Measurements from ENCODE around the gene F2RL1. TPM values are rescaled to one million over a fixed set of nuclear protein-coding genes. Genes with fewer than 3 reads are reported as not detected.
A peak's percentile ranks its signal among the peaks of the same experiment; 100 is the strongest.

F2RL1 gene
- total RNA-seq, 4 donors from 2014 or later: 0.26 to 1.3 (median 0.85) TPM

DNA sequence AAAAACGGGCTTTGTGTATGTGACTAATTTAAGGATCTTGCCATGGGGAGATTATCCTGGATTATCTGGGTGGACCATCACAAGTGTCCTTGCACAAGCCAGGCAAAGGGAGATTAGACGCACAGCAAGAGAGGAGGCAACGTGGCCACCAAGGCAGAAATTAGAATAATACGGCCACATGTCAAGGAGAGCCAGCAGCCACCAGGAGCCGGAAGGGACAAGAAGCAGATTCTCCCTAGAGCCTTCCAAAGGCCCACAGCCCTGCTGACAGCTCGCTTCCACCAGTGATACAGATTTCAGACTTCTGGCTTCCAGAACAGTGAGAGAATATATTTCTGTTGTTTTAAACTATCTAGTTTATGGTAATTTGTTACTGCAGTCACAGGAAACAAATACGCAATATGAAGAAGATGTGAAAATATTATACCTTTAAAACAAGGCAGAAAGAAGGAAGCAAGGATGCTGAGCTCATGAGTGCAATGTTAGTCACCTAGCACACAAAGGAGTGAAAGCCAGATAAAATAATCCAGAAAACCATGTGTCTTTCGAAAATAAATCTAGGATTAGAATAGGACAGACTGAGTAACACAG is 28.7 kb upstream of the F2RL1 start:
- intact Hi-C loops (cut with DNase I): no loop called here
- H3K4me3 ChIP-seq: no peak overlapping the region
- H3K9me3 ChIP-seq: no peaks in the 10 kb centered on the region
- WGBS: 71% methylated on average over 8 of the region's 8 CpGs
- DNase-seq (ENCODE audit: extremely low spot score): no peak
- peaks cover 19 to 51% (median 31%) of the 10 kb centered on the region in 4 donors for H3K4me1 ChIP-seq
- H3K27me3 ChIP-seq: no peaks in the 10 kb centered on the region
- no peaks in the 10 kb centered on the region for H3K36me3 ChIP-seq
- TF ChIP-seq POLR2A (IDR thresholded peaks at IDR 0.05; ENCODE audit: low read depth) (no peak), POLR2AphosphoS5 (IDR thresholded peaks at IDR 0.05) (no peak), EP300 (IDR thresholded peaks at IDR 0.05) (no peak)
- TF ChIP-seq, protein P1, sequence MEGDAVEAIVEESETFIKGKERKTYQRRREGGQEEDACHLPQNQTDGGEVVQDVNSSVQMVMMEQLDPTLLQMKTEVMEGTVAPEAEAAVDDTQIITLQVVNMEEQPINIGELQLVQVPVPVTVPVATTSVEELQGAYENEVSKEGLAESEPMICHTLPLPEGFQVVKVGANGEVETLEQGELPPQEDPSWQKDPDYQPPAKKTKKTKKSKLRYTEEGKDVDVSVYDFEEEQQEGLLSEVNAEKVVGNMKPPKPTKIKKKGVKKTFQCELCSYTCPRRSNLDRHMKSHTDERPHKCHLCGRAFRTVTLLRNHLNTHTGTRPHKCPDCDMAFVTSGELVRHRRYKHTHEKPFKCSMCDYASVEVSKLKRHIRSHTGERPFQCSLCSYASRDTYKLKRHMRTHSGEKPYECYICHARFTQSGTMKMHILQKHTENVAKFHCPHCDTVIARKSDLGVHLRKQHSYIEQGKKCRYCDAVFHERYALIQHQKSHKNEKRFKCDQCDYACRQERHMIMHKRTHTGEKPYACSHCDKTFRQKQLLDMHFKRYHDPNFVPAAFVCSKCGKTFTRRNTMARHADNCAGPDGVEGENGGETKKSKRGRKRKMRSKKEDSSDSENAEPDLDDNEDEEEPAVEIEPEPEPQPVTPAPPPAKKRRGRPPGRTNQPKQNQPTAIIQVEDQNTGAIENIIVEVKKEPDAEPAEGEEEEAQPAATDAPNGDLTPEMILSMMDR (IDR thresholded peaks at IDR 0.05): no peak
- H3K27ac ChIP-seq (replicated peaks in 1 of 4): peak overlapping the region; percentile 39 to 63 (median 58)

DNA sequence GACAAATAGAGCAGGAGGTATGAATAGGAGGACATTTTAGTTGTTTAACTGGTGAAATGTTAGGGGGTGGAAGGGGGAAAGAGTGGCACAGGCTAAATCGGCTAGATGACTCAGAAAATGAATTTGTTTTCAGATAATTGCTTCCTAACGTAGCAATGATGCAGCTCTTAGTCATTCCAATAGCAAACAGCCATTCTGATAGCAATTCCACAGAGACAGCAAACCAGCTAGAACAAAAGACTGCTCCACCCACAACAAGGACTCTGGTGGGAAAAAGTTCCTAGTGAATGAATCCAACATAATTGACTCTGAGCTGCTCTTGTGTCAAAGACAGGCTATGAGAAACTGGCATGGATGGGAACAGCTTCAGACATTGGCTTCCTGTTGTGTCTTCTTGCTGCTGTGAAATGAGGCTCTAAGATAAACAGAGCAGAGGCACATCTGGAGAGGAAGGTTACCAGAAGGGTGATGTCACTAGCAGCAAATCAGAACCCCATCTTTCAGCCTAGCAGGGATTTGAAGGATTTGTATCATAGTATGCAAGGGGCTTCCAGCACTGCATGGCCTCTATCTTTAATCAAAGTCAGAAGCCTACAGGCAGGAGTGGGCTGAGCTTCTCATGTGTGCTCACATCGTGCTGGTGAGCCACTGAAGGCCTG is 28.1 kb upstream of the F2RL1 start:
- intact Hi-C loops (cut with DNase I): no loop called here
- 29% methylated on average over 3 of the region's 3 CpGs for WGBS
- Histone ChIP-seq H3K27ac (replicated peaks in 1 of 4) (peak overlapping the region; percentile 39 to 63 (median 60)), H3K4me1 (peaks cover 19 to 51% (median 31%) of the 10 kb centered on the region in 4 donors), H3K4me3 (no peak overlapping the region), H3K27me3 (no peaks in the 10 kb centered on the region), H3K9me3 (no peaks in the 10 kb centered on the region), H3K36me3 (no peaks in the 10 kb centered on the region)
- TF ChIP-seq EP300 (IDR thresholded peaks at IDR 0.05) (no peak), POLR2AphosphoS5 (IDR thresholded peaks at IDR 0.05) (peak; percentile 42 to 52), POLR2A (IDR thresholded peaks at IDR 0.05; ENCODE audit: low read depth) (no peak)
- TF ChIP-seq, protein P1 (IDR thresholded peaks at IDR 0.05): no peak
- no peak for DNase-seq (ENCODE audit: extremely low spot score)

GRCh38 chr5:76791461-76791860 is 27.4 kb upstream of the F2RL1 start:
- no peaks in the 10 kb centered on the region for H3K27me3 ChIP-seq
- H3K4me3 ChIP-seq: no peak overlapping the region
- TF ChIP-seq POLR2A (IDR thresholded peaks at IDR 0.05; ENCODE audit: low read depth) (no peak), POLR2AphosphoS5 (IDR thresholded peaks at IDR 0.05) (no peak), EP300 (IDR thresholded peaks at IDR 0.05) (no peak)
- TF ChIP-seq, protein P1 (IDR thresholded peaks at IDR 0.05): no peak
- no peak for DNase-seq (ENCODE audit: extremely low spot score)
- intact Hi-C loops (cut with DNase I): no loop called here
- H3K36me3 ChIP-seq: no peaks in the 10 kb centered on the region
- H3K9me3 ChIP-seq: no peaks in the 10 kb centered on the region
- WGBS: 86% methylated on average over 1 of the region's 1 CpG
- H3K4me1 ChIP-seq: peaks cover 19 to 50% (median 31%) of the 10 kb centered on the region in 4 donors
- H3K27ac ChIP-seq (replicated peaks in 1 of 4): peak overlapping the region; percentile 39 to 63 (median 60)

DNA sequence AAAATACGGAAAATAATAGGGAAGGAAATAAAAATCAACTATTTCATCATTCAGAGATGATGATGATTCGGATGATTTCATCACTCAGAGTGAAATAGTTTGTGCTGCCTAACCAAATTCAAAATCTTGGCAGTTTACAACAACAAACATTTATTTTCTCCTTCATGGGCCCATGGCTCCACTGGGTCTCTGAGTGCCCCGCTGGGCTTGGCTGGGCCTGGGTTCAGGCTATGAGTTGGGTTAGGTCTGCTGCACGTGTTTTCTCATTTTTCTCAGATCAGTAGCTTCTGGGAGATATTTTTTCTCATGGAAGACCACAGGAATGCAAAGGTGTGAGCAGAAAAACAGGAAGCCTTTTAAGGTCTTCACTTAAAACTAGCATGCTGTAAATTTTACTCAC is 24.0 kb upstream of the F2RL1 start:
- Histone ChIP-seq H3K27me3 (no peaks in the 10 kb centered on the region), H3K27ac (replicated peaks in 1 of 4) (no peak overlapping the region), H3K4me1 (peaks cover 11 to 18% (median 13%) of the 10 kb centered on the region in 4 donors), H3K9me3 (no peaks in the 10 kb centered on the region), H3K36me3 (no peaks in the 10 kb centered on the region), H3K4me3 (no peak overlapping the region)
- no peak for DNase-seq (ENCODE audit: extremely low spot score)
- intact Hi-C loops (cut with DNase I): no loop called here
- TF ChIP-seq, protein P1 (IDR thresholded peaks at IDR 0.05): no peak
- TF ChIP-seq POLR2AphosphoS5 (IDR thresholded peaks at IDR 0.05): no peak
- TF ChIP-seq POLR2A (IDR thresholded peaks at IDR 0.05; ENCODE audit: low read depth): no peak
- no peak for TF ChIP-seq EP300 (IDR thresholded peaks at IDR 0.05)
- 71% methylated on average over 4 of the region's 4 CpGs for WGBS
